Fibroblast of peridontal ligament (primary cell): ENCODE data around the gene AARS2.
A peak's percentile ranks its signal among the peaks of the same experiment; 100 is the strongest.
"Not testable (repeated sequence)": the region's sequence is repeated elsewhere in the genome, so short reads cannot be mapped to it uniquely, and the experiment has no call there.

Experiments
- DNase-seq: peaks from one replicate; pipeline ENCODE4 v3.0.0-alpha.2; 2010; ENCODE audit errors: extremely low read depth

Gene AARS2

DNA sequence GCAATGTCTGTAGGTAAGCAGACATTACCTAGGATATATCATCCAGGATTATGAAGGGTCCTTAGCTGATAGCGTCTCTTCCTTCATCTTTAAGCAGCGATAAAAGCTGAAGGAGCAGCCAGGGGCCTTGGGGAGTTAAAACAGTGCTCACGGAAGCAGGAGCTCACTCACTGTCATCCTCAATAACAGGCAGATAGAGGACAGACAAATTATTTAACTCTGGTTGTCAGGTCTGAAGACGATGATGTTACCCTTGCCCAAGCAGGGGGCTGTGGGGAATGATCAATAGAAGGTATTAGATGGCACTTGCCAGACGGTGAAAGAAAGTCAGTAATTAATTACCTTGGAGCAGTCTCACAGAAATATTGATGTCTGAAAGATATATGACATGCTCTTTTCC lies 16.7 kb upstream of the AARS2 start:
- DNase-seq, result no peak

GRCh38 chr6:44328203-44328602 lies 15.1 kb upstream of the AARS2 start:
- DNase-seq, result not testable (repeated sequence)

- DNase-seq, result no peak
Observed at GRCh38 chr6:44327760-44328159, 14.6 kb upstream of the AARS2 start.

DNA sequence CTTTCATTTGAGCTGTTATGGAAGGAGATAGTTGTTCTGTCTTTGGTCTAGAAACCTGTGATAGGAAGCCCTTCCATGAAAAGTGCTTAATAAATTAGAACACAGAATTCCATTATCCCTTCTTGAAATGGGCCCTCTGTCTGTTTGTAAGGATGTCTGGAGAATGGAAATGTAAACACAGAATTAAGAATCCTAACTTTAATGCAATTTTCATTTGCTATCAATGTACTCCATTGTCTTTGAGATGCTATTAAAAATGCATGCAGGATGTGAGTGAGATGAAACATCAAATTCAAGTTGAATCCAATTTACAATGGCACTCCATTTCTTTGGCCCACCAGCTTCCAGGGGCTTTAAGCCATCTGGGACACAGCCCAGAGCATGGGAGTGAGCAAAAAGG lies 13.9 kb upstream of the AARS2 start:
- DNase-seq, result no peak

- no peak for DNase-seq
Observed at GRCh38 chr6:44321210-44321609, 8.1 kb upstream of the AARS2 start.

- not testable (repeated sequence) for DNase-seq
Observed at GRCh38 chr6:44317136-44317631, 4.0 kb upstream of the AARS2 start.

DNA sequence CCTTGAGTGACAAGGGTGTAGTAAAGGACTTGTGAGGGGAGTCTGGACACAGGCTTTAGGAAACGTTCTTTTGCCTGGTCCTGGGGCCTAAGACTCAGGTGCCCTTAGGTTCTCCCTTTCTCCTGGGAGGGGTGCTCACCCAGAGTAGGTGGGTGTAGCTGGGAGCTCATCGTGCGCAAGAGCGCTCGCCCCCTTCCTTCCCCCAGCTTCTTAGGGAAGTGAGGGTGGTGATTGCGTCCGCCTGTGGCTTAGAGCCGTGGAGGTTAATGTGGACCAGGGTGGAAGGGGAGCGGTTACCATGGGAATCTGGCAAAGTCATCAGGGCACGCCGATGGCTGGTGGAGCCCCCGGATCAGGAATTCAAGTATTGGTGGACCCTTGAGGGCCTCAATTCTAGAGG lies 3.3 kb upstream of the AARS2 start:
- DNase-seq, result no peak

DNA sequence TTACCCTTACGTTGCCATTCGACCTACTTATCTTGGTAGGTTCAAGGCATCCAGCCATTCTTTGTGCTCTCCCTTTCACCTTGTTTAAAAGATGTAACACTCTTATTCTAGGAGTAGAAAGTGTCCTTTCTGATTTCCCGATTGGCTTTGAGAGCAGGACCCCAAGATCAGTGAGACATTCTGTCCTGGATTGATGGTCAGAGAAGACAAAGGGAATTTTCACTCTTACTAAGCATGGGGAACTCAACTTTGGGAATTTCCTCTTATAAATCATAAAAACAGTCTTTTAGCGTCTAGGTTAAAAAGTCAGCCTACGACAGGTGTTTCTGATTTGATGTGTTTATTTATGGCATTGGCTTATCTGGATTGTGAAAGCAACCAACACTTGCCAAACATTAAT lies 2.8 kb upstream of the AARS2 start:
- DNase-seq, result no peak

DNA sequence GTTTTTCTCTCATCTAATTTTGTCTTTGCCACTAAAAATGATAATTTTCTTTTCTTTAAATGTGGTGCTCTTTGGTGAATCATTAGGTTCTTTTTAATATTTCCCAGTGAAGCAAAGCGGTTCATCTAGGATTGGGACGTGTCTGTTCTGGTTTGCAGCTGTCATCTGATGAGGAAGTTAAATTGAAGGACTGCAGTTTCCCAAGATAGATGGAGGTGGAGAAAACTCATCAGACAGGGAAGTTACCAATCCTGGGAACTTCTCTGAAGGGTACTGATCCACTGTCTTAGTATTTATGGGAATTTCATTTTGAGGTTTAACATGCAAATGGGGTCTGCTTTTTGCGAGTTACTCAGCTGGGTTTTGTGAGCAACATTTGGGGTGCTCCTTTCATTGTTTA lies 2.4 kb upstream of the AARS2 start:
- DNase-seq, result no peak

- not testable (repeated sequence) for DNase-seq
Observed at GRCh38 chr6:44314657-44315056, 1.5 kb upstream of the AARS2 start.

GRCh38 chr6:44311767-44312166 lies 1.4 kb downstream of the AARS2 start:
- no peak for DNase-seq

DNA sequence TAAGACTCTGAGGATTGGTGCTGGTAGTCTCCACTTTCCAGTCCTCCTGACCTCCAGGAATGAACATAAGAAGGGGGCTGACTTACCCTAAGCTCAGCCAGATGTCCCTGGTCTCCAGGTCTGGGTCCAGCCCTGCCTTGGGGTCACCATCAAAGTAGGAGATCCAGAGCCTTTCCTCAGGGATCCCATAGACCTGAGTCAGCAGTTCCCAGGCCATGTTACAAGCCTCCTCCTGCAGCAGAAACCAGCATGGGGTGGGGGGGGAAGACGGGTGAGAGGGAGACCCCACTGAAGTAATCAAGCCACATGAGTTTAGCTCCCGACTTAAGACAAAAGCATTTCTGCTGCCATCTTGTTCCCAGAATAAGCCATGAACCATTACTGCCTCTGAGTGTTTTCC lies 1.8 kb downstream of the AARS2 start:
- no peak for DNase-seq

GRCh38 chr6:44310241-44310640 lies 2.9 kb downstream of the AARS2 start:
- DNase-seq, result no peak

DNA sequence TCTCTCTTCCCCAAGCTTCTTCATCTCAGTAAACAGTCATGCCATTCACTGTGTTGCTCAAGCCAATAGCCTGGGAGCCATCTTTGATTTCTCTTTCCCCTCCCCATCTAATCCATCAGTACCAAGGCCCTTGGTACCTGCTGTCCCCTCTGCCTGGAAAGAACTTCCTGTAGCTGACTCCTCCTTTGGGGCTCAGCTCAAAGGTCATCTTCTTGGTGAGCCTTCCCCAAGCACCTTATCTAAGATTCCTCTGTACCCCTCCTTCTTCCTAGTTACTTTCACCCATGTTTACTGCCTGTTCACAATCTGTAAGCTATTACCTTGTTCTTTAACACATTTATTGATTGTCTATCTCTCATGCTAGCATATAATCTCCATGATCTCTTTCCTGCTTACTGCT lies 3.5 kb downstream of the AARS2 start:
- DNase-seq, result no peak

DNA sequence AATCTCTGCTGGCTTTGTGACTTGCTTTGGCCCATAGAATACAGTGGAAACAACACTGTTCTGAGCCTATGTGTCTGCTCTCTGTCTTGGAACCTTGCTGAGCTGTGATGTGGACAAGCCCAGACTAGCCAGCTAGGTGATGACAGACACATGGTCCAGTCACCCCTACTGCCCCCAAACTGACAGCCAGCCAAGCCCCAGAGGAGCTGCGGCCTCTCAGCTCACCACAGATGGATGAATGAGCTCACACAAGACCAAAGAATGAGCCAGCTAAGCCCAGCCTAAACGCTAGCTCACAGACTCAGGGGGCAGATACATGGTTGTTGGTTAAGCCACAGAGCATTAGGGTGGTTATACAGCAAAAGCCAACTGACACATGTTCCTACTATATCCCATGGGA lies 4.1 kb downstream of the AARS2 start:
- peak; percentile 21 for DNase-seq

GRCh38 chr6:44307217-44307616 lies 5.9 kb downstream of the AARS2 start:
- no peak for DNase-seq

- no peak for DNase-seq
Observed at GRCh38 chr6:44306710-44307109, 6.4 kb downstream of the AARS2 start.

GRCh38 chr6:44305200-44305725 lies 7.9 kb downstream of the AARS2 start:
- no peak for DNase-seq

- peak; percentile 28 for DNase-seq
Observed at GRCh38 chr6:44304282-44305199, 8.6 kb downstream of the AARS2 start.

DNA sequence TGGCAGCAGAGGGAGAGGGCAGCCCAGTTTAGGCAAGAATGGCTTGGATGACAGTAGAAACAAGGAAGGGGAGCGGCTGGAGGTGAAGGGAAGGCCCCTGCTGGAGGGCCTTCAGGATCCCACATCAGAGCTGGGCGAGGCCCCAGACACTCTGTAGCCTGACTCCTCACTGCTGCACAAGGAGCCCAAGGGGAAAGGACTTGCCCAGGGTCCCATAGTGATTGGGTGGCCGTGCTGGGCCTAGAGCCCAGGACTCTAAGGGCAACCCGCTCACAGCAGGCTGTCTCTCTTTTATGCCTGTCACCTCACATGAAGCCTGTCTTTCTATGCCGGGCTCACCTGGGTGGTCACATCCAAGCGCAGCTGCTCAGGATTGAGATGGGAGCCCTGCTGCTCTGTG lies 9.3 kb downstream of the AARS2 start:
- DNase-seq, result no peak

- no peak for DNase-seq
Observed at GRCh38 chr6:44302856-44303255, 10.3 kb downstream of the AARS2 start.

DNA sequence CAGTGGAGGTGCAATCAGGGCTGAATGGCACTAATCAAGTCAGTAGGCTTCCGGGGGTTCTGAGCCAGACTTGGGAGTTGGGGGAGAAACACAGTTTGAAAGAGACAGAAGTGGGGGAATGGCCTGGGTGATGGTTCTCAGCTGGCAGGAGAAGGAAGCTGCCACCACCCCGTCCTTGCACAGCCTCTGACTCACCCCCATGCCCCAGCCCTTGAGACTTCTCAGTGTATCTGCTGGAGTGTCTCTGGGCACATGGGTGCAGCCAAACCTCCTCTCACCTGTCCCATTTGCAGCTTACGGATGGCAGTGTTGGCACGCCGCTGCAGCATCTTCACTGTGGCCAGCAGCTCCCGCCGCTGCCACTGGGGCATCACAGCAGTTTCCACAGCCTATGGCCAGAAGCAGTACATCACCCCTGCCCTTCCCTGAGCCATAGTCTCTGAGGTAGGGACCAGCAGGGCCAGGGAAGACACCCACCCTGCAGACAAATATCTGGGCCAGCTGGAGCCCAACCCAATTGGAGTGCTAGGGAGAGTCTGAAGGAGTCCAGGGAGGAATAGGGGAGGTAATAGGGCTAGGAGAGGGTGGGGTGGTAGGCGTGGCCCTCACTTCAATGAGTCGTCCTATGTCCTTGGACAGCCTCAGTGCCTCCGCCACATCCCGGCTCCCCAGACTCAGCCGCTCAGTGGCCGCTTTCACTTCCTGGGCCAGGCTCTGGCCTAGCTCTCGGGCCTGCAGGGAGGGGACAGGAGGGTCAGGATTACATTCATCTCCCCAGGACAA lies 11.2 kb downstream of the AARS2 start:
- no peak for DNase-seq

DNA sequence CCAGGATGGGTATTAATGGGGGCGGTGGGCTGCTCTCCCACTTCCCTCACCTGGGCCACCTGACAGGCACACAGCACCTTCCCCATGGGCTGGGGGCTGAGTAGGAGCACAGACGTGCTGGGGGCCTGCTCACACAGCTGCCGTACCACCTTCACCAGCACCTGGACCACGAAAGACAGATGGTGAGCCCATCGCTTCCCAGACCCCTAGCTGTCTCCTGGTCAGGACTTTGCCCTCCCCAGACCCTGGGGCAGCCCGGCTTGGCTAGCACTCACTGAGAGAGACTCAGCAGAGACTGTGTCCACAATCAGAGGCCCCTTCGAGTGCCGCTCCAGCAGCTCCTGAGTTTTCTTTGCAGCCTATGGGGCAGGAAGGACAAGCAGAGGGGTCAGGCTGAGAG lies 12.0 kb downstream of the AARS2 start:
- no peak for DNase-seq
